ENCODE data around the gene APIP.

Gene APIP

DNA sequence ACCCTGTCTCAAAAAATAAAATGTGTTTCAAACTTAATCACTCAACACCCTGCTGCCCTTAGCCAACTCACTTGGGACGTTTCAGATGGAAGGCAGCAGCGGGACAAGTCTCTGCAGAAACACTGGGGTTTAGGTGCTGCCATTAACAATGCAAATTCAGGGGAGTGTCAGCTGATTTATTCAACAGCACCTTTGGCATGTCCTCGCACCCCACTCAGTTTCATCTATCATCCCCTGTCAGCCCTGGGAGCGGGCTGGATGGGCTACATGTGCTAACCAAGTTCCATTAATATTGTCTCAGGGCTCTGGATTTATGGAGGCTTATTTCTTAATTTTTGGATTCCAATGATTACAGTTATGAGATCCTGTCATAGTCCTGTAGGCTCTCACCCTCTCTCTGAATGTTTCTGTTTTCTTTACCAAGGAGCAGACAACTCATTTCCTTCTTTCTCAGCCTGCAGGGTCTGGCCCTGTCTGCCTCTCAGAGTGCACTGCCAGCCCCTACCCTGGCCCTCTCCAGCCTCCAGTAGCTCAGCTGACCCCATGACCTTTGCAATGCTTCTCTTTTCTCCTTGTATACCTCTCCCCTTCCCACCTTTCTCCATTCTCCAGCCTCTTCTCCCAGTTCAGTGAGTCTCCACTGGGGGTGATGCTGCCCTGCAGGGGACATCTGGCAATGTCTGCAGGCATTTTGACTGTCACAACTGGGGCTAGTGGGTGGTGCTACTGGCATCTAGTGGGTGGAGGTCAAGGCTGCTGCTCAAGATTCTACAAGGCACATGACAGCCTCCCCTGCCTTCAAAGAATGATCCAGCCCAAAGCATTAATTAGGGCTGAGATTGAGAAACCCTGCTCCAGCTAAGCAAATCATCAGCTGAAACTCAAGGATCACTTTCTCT is 79.0 kb downstream of the APIP start:
- no peak for DNase-seq

DNA sequence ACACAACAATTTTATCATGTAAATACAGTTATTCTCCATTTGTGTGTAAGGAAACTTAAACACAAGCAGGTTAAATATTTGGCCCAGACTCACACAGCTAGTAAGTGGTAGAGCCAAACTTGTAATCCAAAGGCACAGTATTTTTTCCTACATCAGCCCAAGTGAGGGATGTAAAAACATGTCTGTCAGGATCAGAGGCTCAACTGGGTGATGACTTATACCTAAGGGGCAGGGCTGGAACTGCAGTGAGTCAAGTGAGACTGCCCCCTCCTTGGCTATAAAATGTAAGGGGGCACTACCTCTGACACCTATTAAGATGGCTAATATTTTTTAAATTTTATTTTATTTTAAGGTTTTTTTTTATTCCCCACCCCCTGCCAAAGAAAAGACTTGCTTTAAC is 82.6 kb downstream of the APIP start:
- no peak for DNase-seq

Data from stimulated activated CD4-positive, alpha-beta T cell treated with anti-CD3 and anti-CD28 coated beads, Interleukin-15, amount 100 ng/mL, for 24 hours (primary cell).